Tibial nerve (tissue), 4 donors: ENCODE results near the gene PRKAB2.

Source experiments
- CTCF ChIP-seq, 5 experiments: fragments of 200-600 bp in 3 of 5; fragments of 450-650 bp in 2 of 5; sonication (generic) in 3 of 5; IDR thresholded peaks; one replicate each; pipeline ENCODE4 v1.5.1; 2016 to 2019; ENCODE audit warnings: antibody characterized with exemption in 5 of 5, mild to moderate bottlenecking in 3 of 5, moderate library complexity in 2 of 5
- EP300 ChIP-seq, 2 donors: sonication (generic); formaldehyde crosslinking; IDR thresholded peaks; one replicate each; pipeline ENCODE4 v1.6.1; 2017; ENCODE audit warnings: antibody characterized with exemption in 2 of 2, mild to moderate bottlenecking in 1 of 2
- POLR2A ChIP-seq, 2 donors: fragments of 450-650 bp; IDR thresholded peaks; one replicate each; pipeline ENCODE4 v1.6.1; 2017; ENCODE audit warnings: antibody characterized with exemption in 2 of 2, mild to moderate bottlenecking in 2 of 2, moderate library complexity in 2 of 2

GRCh38 chr1:147172168-147173016, at the start of gene PRKAB2:
- TF ChIP-seq EP300 (IDR thresholded peaks at IDR 0.05) = peak; percentile 40 to 94
- TF ChIP-seq CTCF (IDR thresholded peaks at IDR 0.05) = peak; percentile 94 to 97 (median 97)
- TF ChIP-seq POLR2A (IDR thresholded peaks at IDR 0.05) = peak; percentile 64 to 68
